Measurements from ENCODE around the gene INHBC. TPM values are rescaled to one million over a fixed set of nuclear protein-coding genes. Genes with fewer than 3 reads are reported as not detected.
A peak's percentile ranks its signal among the peaks of the same experiment; 100 is the strongest.

The INHBC gene
- polyA plus RNA-seq, 1 of the 3 experiments (the other 2 are of a cell fraction): 0.08 TPM

DNA sequence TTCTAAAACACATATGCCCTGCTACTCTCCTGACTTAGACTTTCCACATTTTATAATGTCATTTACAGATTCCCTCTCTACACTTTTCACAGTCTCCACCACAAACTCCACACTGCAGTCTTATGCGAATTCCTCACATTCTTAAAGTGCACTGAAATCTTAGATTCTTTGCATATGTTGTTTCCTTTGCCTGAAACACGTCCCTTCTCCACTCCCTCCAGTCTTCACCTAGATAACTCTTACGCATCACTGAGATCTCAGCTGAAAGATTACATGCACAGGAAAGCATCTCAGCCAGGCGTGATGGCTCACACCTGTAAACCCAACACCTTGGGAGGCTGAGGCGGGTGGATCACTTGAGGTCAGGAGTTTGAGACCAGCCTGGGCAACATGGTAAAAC is 48.9 kb downstream of the INHBC start:
- no peak overlapping the region for H3K27ac ChIP-seq (ENCODE audit: low read depth in 2 of 2, low read length in 1 of 2)
- no peaks in the 10 kb centered on the region for H3K36me3 ChIP-seq (replicated peaks in 1 of 2; ENCODE audit: control insufficient read depth in 1 of 2, insufficient read depth in 2 of 2, low read length in 1 of 2)
- DNase-seq: no peak
- H3K4me2 ChIP-seq: peak overlapping the region; percentile 10; the same call in 1 of the 2 replicates
- no peaks in the 10 kb centered on the region for H4K20me1 ChIP-seq (ENCODE audit: insufficient read depth)
- H3K9me3 ChIP-seq: no peaks in the 10 kb centered on the region
- H3K4me1 ChIP-seq (ENCODE audit: control insufficient read depth in 1 of 2, insufficient read depth in 2 of 2, low read depth in 1 of 2, low read length in 1 of 2): no peaks in the 10 kb centered on the region; a peak in 1 of 4 replicates
- H3K27me3 ChIP-seq (ENCODE audit: insufficient read depth): no peaks in the 10 kb centered on the region; the same call in 1 of the 2 replicates
- WGBS (ENCODE audit: low lambda C conversion rate): 68% methylated on average over 5 of the region's 5 CpGs
- no peak overlapping the region for H2AFZ ChIP-seq (ENCODE audit: low read depth)
- POLR2A ChIA-PET: no interaction called here
- CTCF ChIA-PET: interaction anchor here (1.6 kb wide), 1 partner anchor 24 kb away, joined by 3 read pairs; the partner anchor contains the start of gene GLI1
- peaks cover 7% of the 10 kb centered on the region for H3K79me2 ChIP-seq (ENCODE audit: insufficient read depth)
- no peak for TF ChIP-seq POLR2AphosphoS5 (IDR thresholded peaks at IDR 0.05; ENCODE audit: low read depth, low read length)
- TF ChIP-seq PBX3 (IDR thresholded peaks at IDR 0.05): no peak
- no peak for TF ChIP-seq FOSL2 (IDR thresholded peaks at IDR 0.05; ENCODE audit: borderline replicate concordance, low read depth)
- TF ChIP-seq GATA2 (CRISPR knock-in tag; IDR thresholded peaks at IDR 0.05): no peak
- no peak for TF ChIP-seq RFX5 (IDR thresholded peaks at IDR 0.05; ENCODE audit: low read length)
- no peak overlapping the region for H3K9ac ChIP-seq
- no peaks in the 10 kb centered on the region for H3K9me2 ChIP-seq
- no peak overlapping the region for H3K4me3 ChIP-seq (ENCODE audit: low read depth in 2 of 2, low read length in 1 of 2)
- peaks cover 5% of the 10 kb centered on the region for H3F3A ChIP-seq (replicated peaks; ENCODE audit: insufficient read depth)

DNA sequence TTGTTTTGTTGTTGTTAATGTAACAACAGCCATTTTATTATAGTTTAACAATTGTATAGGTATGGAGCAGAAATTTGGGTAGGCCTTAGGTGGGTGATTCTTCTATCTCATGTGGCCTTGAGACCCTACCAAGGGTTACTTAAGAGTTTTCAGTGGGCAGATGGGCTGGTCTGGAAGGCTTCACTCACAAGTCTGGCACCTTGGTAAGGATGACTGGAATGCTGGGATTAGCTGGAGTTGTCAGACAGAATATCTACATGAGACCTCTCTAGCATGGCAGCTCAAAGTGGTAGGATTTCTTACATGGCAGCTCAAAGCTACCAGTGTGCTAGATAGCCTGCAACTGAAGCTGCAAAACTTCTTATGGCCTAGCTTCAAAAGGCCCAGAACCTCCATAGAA is 51.1 kb downstream of the INHBC start:
- peaks cover 5% of the 10 kb centered on the region for H3F3A ChIP-seq (replicated peaks; ENCODE audit: insufficient read depth)
- H3K4me1 ChIP-seq (ENCODE audit: control insufficient read depth in 1 of 2, insufficient read depth in 2 of 2, low read depth in 1 of 2, low read length in 1 of 2): peaks cover 6 to 9% of the 10 kb centered on the region in 2 experiments; a peak in 3 of 4 replicates
- H3K9ac ChIP-seq: no peak overlapping the region
- peaks cover 17 to 21% of the 10 kb centered on the region in 2 experiments for H3K36me3 ChIP-seq (replicated peaks in 1 of 2; ENCODE audit: control insufficient read depth in 1 of 2, insufficient read depth in 2 of 2, low read length in 1 of 2)
- no peak overlapping the region for H3K4me2 ChIP-seq
- H3K9me3 ChIP-seq: no peaks in the 10 kb centered on the region
- H2AFZ ChIP-seq (ENCODE audit: low read depth): no peak overlapping the region
- ChIA-PET CTCF (interaction anchor here (0.8 to 6.1 kb wide), 4 partner anchors 9 to 399 kb away, joined by 3 to 28 read pairs (median 6); partner anchors contain the start of gene GLI1), POLR2A (no interaction called here)
- TF ChIP-seq EP300 (IDR thresholded peaks at IDR 0.05; ENCODE audit: borderline replicate concordance in 1 of 2, low read depth in 1 of 2, low read length in 1 of 2): no peak
- no peak for TF ChIP-seq MXI1 (IDR thresholded peaks at IDR 0.05; ENCODE audit: low read depth, low read length)
- TF ChIP-seq SMC3 (IDR thresholded peaks at IDR 0.05; ENCODE audit: low read depth, low read length): no peak
- no peak overlapping the region for H3K27ac ChIP-seq (ENCODE audit: low read depth in 2 of 2, low read length in 1 of 2)
- DNase-seq: no peak
- no peaks in the 10 kb centered on the region; the same call in 1 of the 2 replicates for H3K27me3 ChIP-seq (ENCODE audit: insufficient read depth)
- H3K79me2 ChIP-seq (ENCODE audit: insufficient read depth): peaks cover 27% of the 10 kb centered on the region
- 0 out of 2 replicates have a peak, but pooled peaks cover 4% of the 10 kb centered on the region for H4K20me1 ChIP-seq (ENCODE audit: insufficient read depth)
- H3K4me3 ChIP-seq (ENCODE audit: low read depth in 2 of 2, low read length in 1 of 2): no peak overlapping the region
- no peaks in the 10 kb centered on the region for H3K9me2 ChIP-seq

DNA sequence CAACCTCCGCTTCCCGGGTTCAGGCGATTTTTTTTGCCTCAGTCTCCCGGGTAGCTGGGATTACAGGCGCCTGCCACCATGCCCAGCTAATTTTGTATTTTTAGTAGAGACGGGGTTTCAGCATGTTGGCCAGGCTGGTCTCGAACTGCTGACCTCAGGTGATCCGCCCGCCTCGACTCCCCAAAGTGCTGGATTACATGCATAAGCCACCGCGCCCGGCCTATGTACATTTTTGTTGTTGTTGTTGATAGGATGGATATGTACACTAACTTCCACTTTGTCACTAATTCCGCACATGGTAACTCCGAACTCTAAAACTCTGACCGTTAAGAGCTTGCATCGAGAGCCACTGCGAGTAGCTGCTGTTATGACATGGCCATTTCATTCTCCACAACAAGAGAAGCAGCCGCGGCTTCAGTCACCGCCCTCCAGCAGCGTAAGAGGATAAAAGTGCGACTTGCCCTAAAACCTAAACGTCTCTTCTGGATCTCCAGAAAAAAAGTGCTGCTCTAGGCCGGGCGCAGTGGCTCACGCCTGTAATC is 52.5 kb downstream of the INHBC start:
- ChIA-PET CTCF (interaction anchor here (0.9 to 6.1 kb wide), 6 partner anchors 13 to 245 kb away, joined by 3 to 28 read pairs (median 6); partner anchors contain the start of gene GLI1), POLR2A (interaction anchor here (0.7 to 2.1 kb wide), 3 partner anchors 31 to 359 kb away, joined by 3 to 5 read pairs (median 5); partner anchors contain the start of genes DDIT3 and LRP1)
- Histone ChIP-seq H3K27me3 (ENCODE audit: insufficient read depth) (no peaks in the 10 kb centered on the region), H3K4me2 (peak overlapping the region; percentile 90), H4K20me1 (ENCODE audit: insufficient read depth) (0 out of 2 replicates have a peak, but pooled peaks cover 4% of the 10 kb centered on the region), H3K79me2 (ENCODE audit: insufficient read depth) (peaks cover 33% of the 10 kb centered on the region), H3K27ac (ENCODE audit: low read depth in 2 of 2, low read length in 1 of 2) (no peak overlapping the region), H3K9ac (no peak overlapping the region), H3F3A (replicated peaks; ENCODE audit: insufficient read depth) (peaks cover 8% of the 10 kb centered on the region), H3K9me3 (no peaks in the 10 kb centered on the region), H2AFZ (ENCODE audit: low read depth) (peak overlapping the region; percentile 95), H3K9me2 (no peaks in the 10 kb centered on the region), H3K36me3 (replicated peaks in 1 of 2; ENCODE audit: control insufficient read depth in 1 of 2, insufficient read depth in 2 of 2, low read length in 1 of 2) (peaks cover 29 to 35% of the 10 kb centered on the region in 2 experiments), H3K4me1 (ENCODE audit: control insufficient read depth in 1 of 2, insufficient read depth in 2 of 2, low read depth in 1 of 2, low read length in 1 of 2) (peaks cover 6 to 9% of the 10 kb centered on the region in 2 experiments; a peak in 3 of 4 replicates), H3K4me3 (ENCODE audit: low read depth in 2 of 2, low read length in 1 of 2) (peak overlapping the region in 1 of 2 experiments; percentile 100; a peak in 1 of 4 replicates)
- WGBS (ENCODE audit: low lambda C conversion rate): 93% methylated on average over 27 of the region's 27 CpGs
- no peak for DNase-seq
- TF ChIP-seq RFX5 (IDR thresholded peaks at IDR 0.05; ENCODE audit: low read length) (no peak), RCOR1 (IDR thresholded peaks at IDR 0.05; ENCODE audit: low read length) (no peak), RAD21 (IDR thresholded peaks at IDR 0.05; ENCODE audit: low read length) (no peak), TCF12 (IDR thresholded peaks at IDR 0.05) (no peak), FOXM1 (IDR thresholded peaks at IDR 0.05; ENCODE audit: low read depth) (no peak), CHD2 (IDR thresholded peaks at IDR 0.05; ENCODE audit: low read length, partially characterized antibody) (no peak), EP300 (IDR thresholded peaks at IDR 0.05; ENCODE audit: borderline replicate concordance in 1 of 2, low read depth in 1 of 2, low read length in 1 of 2) (no peak), ELF1 (IDR thresholded peaks at IDR 0.05) (no peak), POLR2AphosphoS5 (IDR thresholded peaks at IDR 0.05; ENCODE audit: low read depth, low read length) (no peak), FOSL2 (IDR thresholded peaks at IDR 0.05; ENCODE audit: borderline replicate concordance, low read depth) (no peak), TEAD4 (IDR thresholded peaks at IDR 0.05; ENCODE audit: borderline replicate concordance, insufficient read depth) (no peak), MEF2A (IDR thresholded peaks at IDR 0.05; ENCODE audit: borderline replicate concordance, low read depth) (no peak), GABPA (IDR thresholded peaks at IDR 0.05; ENCODE audit: low read depth) (no peak), IRF3 (IDR thresholded peaks at IDR 0.05; ENCODE audit: low read depth, low read length) (no peak)
